HCT116 (cell line): Measurements from ENCODE around the gene TNFRSF6B. TPM values are rescaled to one million over a fixed set of nuclear protein-coding genes. Genes with fewer than 3 reads are reported as not detected.

Source experiments
- ATAC-seq: fragments of 200-7000 bp; cut with Tn5 transposase; 2 replicates; pipeline ENCODE4 v1.9.1; 2020; ENCODE audit warnings: mild to moderate bottlenecking, moderate library complexity
- BruUV-seq: library from RNA; stranded (reverse); fragments of 400-500 nt; replicated peaks from 2 replicates; lab custom pipeline; 2021; lab: Mats Ljungman, UMichigan
- CTCF ChIA-PET: fragments of 300-600 bp; sonication (Branson Sonifier 250); formaldehyde crosslinking; loops from one replicate; lab custom pipeline; 2021; ENCODE audit warnings: antibody characterized with exemption; lab: Charles Lee
- POLR2A ChIA-PET: fragments of 300-600, 350-600 bp; sonication (Branson Sonifier 250); formaldehyde crosslinking; loops from one replicate; lab custom pipeline; 2021; ENCODE audit warnings: antibody characterized with exemption; lab: Charles Lee
- RAD21 ChIA-PET, 2 experiments: fragments of 300-600 bp; sonication (Branson Sonifier 250); formaldehyde crosslinking; loops; one replicate each; lab custom pipeline; 2023; ENCODE audit warnings: low total read pairs in 2 of 2; ENCODE audit not compliant: uncharacterized antibody in 2 of 2, unreplicated experiment in 2 of 2, low non-redundant PET in 1 of 2; lab: Charles Lee
- DNase-seq: peaks from one replicate; pipeline ENCODE4 v3.0.0-alpha.2; 2010; ENCODE audit warnings: low read depth, low spot score
- H2AFZ ChIP-seq: fragments of 200-600 bp; shearing (Covaris generic), sonication (generic); 2 replicates; pipeline ENCODE4 v1.6.1; 2017; ENCODE audit warnings: low read depth, mixed run types, mixed read lengths, antibody characterized with exemption, low read length; ENCODE audit not compliant: poor library complexity, severe bottlenecking
- H3K27ac ChIP-seq: 2 replicates; pipeline ENCODE4 v1.5.1; 2012; ENCODE audit warnings: low read depth, low read length
- H3K27me3 ChIP-seq: fragments of 200-600 bp; sonication (generic); 2 replicates; pipeline ENCODE4 v1.6.1; 2016; ENCODE audit warnings: mixed run types, low read length, mixed read lengths; ENCODE audit not compliant: insufficient read depth
- H3K36me3 ChIP-seq, 2 experiments: fragments of 200-500 bp in 1 of 2; fragments of 200-600 bp in 1 of 2; sonication (Bioruptor generic) in 1 of 2; sonication (generic) in 1 of 2; 2 replicates each; pipeline versions ENCODE4 v1.5.1 to v1.6.1; 2014 to 2016; ENCODE audit warnings: low read length in 2 of 2, inconsistent platforms in 1 of 2, mixed read lengths in 1 of 2, mixed run types in 1 of 2; ENCODE audit not compliant: insufficient read depth in 2 of 2, control insufficient read depth in 1 of 2
- H3K4me1 ChIP-seq, 2 experiments: fragments of 200-600 bp in 1 of 2; sonication (generic) in 1 of 2; 2 replicates each; pipeline versions ENCODE4 v1.5.1 to v1.6.1; 2012 to 2017; ENCODE audit warnings: low read length in 2 of 2, inconsistent platforms in 1 of 2, mild to moderate bottlenecking in 1 of 2, mixed read lengths in 1 of 2, mixed run types in 1 of 2, moderate library complexity in 1 of 2; ENCODE audit not compliant: insufficient read depth in 2 of 2, control insufficient read depth in 1 of 2
- H3K4me2 ChIP-seq: fragments of 200-600 bp; sonication (generic); 2 replicates; pipeline ENCODE4 v1.6.1; 2017; ENCODE audit warnings: mixed run types, low read length, mixed read lengths
- H3K4me3 ChIP-seq, 2 experiments: fragments of 200-600 bp in 1 of 2; sonication (generic) in 1 of 2; replicated peaks in 1 of 2; 2 replicates each; pipeline ENCODE4 v1.5.1; 2011 to 2016; ENCODE audit warnings: low read length in 2 of 2, control low read depth in 1 of 2, low read depth in 1 of 2, mild to moderate bottlenecking in 1 of 2, mixed read lengths in 1 of 2, mixed run types in 1 of 2
- H3K79me2 ChIP-seq: fragments of 200-600 bp; sonication (generic); 2 replicates; pipeline ENCODE4 v1.6.1; 2017; ENCODE audit warnings: mild to moderate bottlenecking, mixed run types, low read length, moderate library complexity, mixed read lengths; ENCODE audit not compliant: insufficient read depth
- H3K9ac ChIP-seq: fragments of 200-600 bp; sonication (generic); 2 replicates; pipeline ENCODE4 v1.6.1; 2016; ENCODE audit warnings: low read length, mixed read lengths
- H3K9me2 ChIP-seq: fragments of 200-600 bp; sonication (generic), shearing (Covaris generic); 2 replicates; pipeline ENCODE4 v1.6.1; 2017; ENCODE audit warnings: mixed run types, mild to moderate bottlenecking, moderate library complexity; ENCODE audit not compliant: insufficient read depth
- H3K9me3 ChIP-seq, 2 experiments: fragments of 200-500 bp in 1 of 2; fragments of 200-600 bp in 1 of 2; sonication (Bioruptor generic) in 1 of 2; sonication (generic) in 1 of 2; 2 replicates each; pipeline ENCODE4 v1.6.1; 2014 to 2017; ENCODE audit warnings: low read length in 2 of 2, mixed read lengths in 2 of 2, inconsistent platforms in 1 of 2, low read depth in 1 of 2, mild to moderate bottlenecking in 1 of 2, mixed run types in 1 of 2, moderate library complexity in 1 of 2; ENCODE audit not compliant: control insufficient read depth in 1 of 2, insufficient read depth in 1 of 2
- H4K20me1 ChIP-seq: fragments of 200-600 bp; sonication (generic), shearing (Covaris generic); 2 replicates; pipeline ENCODE4 v1.6.1; 2017; ENCODE audit warnings: mixed run types, mild to moderate bottlenecking, moderate library complexity; ENCODE audit not compliant: insufficient read depth
- CTCF ChIP-seq, 3 experiments: fragments of 200-600 bp in 1 of 3; sonication (generic) in 1 of 3; IDR thresholded peaks in 2 of 3; conservative IDR thresholded peaks in 1 of 3; 2 replicates each; pipeline ENCODE4 v1.5.1; 2012 to 2017; ENCODE audit warnings: low read depth in 2 of 3, low read length in 2 of 3, antibody characterized with exemption in 1 of 3, borderline replicate concordance in 1 of 3, control low read depth in 1 of 3, mild to moderate bottlenecking in 1 of 3, mixed read lengths in 1 of 3, mixed run types in 1 of 3, moderate library complexity in 1 of 3; ENCODE audit not compliant: insufficient read depth in 1 of 3
- ELF1 ChIP-seq: IDR thresholded peaks from 2 replicates; pipeline ENCODE4 v1.6.1; 2012; ENCODE audit warnings: low read depth, borderline replicate concordance
- EZH2 ChIP-seq: fragments of 200-600 bp; sonication (generic); IDR thresholded peaks from 2 replicates; pipeline ENCODE4 v1.6.1; 2017; ENCODE audit warnings: antibody characterized with exemption, mixed run types
- JUND ChIP-seq: IDR thresholded peaks from 2 replicates; pipeline ENCODE4 v1.6.1; 2012
- MAX ChIP-seq: IDR thresholded peaks from 2 replicates; pipeline ENCODE4 v1.6.1; 2012
- POLR2A ChIP-seq: IDR thresholded peaks from 2 replicates; pipeline ENCODE4 v1.7.0; 2011; ENCODE audit warnings: borderline replicate concordance; ENCODE audit not compliant: insufficient read depth, insufficient read length; ENCODE audit errors: extremely low read depth
- RAD21 ChIP-seq: IDR thresholded peaks from 2 replicates; pipeline ENCODE4 v1.6.1; 2012; ENCODE audit warnings: low read depth, mild to moderate bottlenecking
- SP1 ChIP-seq: IDR thresholded peaks from 2 replicates; pipeline ENCODE4 v1.6.1; 2012; ENCODE audit warnings: low read depth
- YY1 ChIP-seq: IDR thresholded peaks from 2 replicates; pipeline ENCODE4 v1.6.1; 2011; ENCODE audit warnings: low read length, low read depth, moderate library complexity, mild to moderate bottlenecking; ENCODE audit not compliant: insufficient replicate concordance; ENCODE audit errors: extremely low read depth
- ZBTB33 ChIP-seq: IDR thresholded peaks from 2 replicates; pipeline ENCODE4 v1.6.1; 2011; ENCODE audit warnings: mild to moderate bottlenecking, low read length, moderate library complexity; ENCODE audit not compliant: insufficient replicate concordance; ENCODE audit errors: extremely low read depth
- ZFX ChIP-seq: fragments of 450-650 bp; IDR thresholded peaks from 2 replicates; pipeline ENCODE4 v1.6.1; 2017
- intact Hi-C: fragments of 100-400 bp; cut with micrococcal nuclease; formaldehyde crosslinking; loops from 2 replicates; pipeline ENCODE4 v1.10.0; 2022
- total RNA-seq: library from RNA; stranded (reverse); gene quantifications from one replicate; pipeline ENCODE4 v1.2.1, GENCODE V29; 2021; ENCODE audit not compliant: unreplicated experiment

Gene TNFRSF6B
- total RNA-seq, 1 experiment from 2014 or later = 147 TPM

- no peaks in the 10 kb centered on the region; the same call in 1 of the 2 replicates for H3K79me2 ChIP-seq
- no peaks in the 10 kb centered on the region for H4K20me1 ChIP-seq
- peaks cover 21 to 65% of the 10 kb centered on the region in 2 experiments for H3K4me1 ChIP-seq
- no peak overlapping the region for H2AFZ ChIP-seq
- no peak overlapping the region for H3K9ac ChIP-seq
- no peaks in the 10 kb centered on the region for H3K9me2 ChIP-seq
- H3K27me3 ChIP-seq = no peaks in the 10 kb centered on the region
- ChIA-PET POLR2A (interaction anchor here (1.8 kb wide), 1 partner anchor 10 kb away, joined by 7 read pairs; no protein-coding TSS in a partner anchor), CTCF (no interaction called here), RAD21 (no interaction called here)
- no TSS peak for BruUV-seq
- no peaks in the 10 kb centered on the region for H3K9me3 ChIP-seq
- H3K4me3 ChIP-seq = no peak overlapping the region
- intact Hi-C loops = no loop called here
- no peak for ATAC-seq
- TF ChIP-seq JUND = no peak
- no peak for TF ChIP-seq ZFX
- no peak for TF ChIP-seq ZBTB33
- TF ChIP-seq YY1 = no peak
- no peak for TF ChIP-seq ELF1
- no peak for TF ChIP-seq SP1
- TF ChIP-seq MAX = no peak
- TF ChIP-seq RAD21 = no peak
- no peak for TF ChIP-seq CTCF (IDR thresholded peaks at IDR 0.05 in 2 of 3, conservative IDR thresholded peaks at IDR 0.05 in 1 of 3; ENCODE audit: borderline replicate concordance in 1 of 3, insufficient read depth in 1 of 3, low read depth in 2 of 3, low read length in 2 of 3)
- no peak for TF ChIP-seq EZH2
- TF ChIP-seq POLR2A = no peak
- H3K4me2 ChIP-seq = no peak overlapping the region
- H3K36me3 ChIP-seq = peaks cover 0 to 8% of the 10 kb centered on the region in 2 experiments; a peak in 1 of 4 replicates
- peak overlapping the region; percentile 59; the same call in 1 of the 2 replicates for H3K27ac ChIP-seq
- no peak for DNase-seq
Observed at GRCh38 chr20:63691711-63692435, 4.6 kb upstream of the TNFRSF6B start.
